GM19023 (cell line): ENCODE measurements around the gene ACP4.
"Not testable (repeated sequence)": the region's sequence is repeated elsewhere in the genome, so short reads cannot be mapped to it uniquely, and the experiment has no call there.

ENCODE experiments used
- ATAC-seq: cut with Tn5 transposase; IDR thresholded peaks from one replicate; pipeline ENCODE4 v1.9.1; 2021; ENCODE audit warnings: mild to moderate bottlenecking, moderate library complexity; ENCODE audit not compliant: unreplicated experiment

Gene ACP4

GRCh38 chr19:50776131-50776530 is 14.1 kb upstream of the ACP4 start:
- ATAC-seq: no peak

- ATAC-seq: no peak
These were observed 13.0 kb upstream of the ACP4 start for GRCh38 chr19:50777261-50777660.

- ATAC-seq: no peak
These were observed 12.3 kb upstream of the ACP4 start for GRCh38 chr19:50777830-50778303.

GRCh38 chr19:50778906-50779430 is 11.2 kb upstream of the ACP4 start:
- ATAC-seq: no peak

GRCh38 chr19:50779504-50780457 is 10.4 kb upstream of the ACP4 start:
- no peak for ATAC-seq

GRCh38 chr19:50780753-50781435 is 9.3 kb upstream of the ACP4 start:
- ATAC-seq: no peak

- not testable (repeated sequence) for ATAC-seq
These were observed 6.4 kb upstream of the ACP4 start for GRCh38 chr19:50783848-50784152.

GRCh38 chr19:50784710-50785109 is 5.5 kb upstream of the ACP4 start:
- ATAC-seq: no peak

- ATAC-seq: no peak
These were observed 4.9 kb upstream of the ACP4 start for GRCh38 chr19:50785329-50785728.

- ATAC-seq: no peak
These were observed 780 bp downstream of the ACP4 start for GRCh38 chr19:50790922-50791467.

GRCh38 chr19:50791594-50792271 is 1.5 kb downstream of the ACP4 start:
- ATAC-seq: no peak

GRCh38 chr19:50792272-50793250 is 2.3 kb downstream of the ACP4 start:
- ATAC-seq: no peak

- no peak for ATAC-seq
These were observed 3.4 kb downstream of the ACP4 start for GRCh38 chr19:50793558-50794065.

- ATAC-seq: no peak
These were observed 4.1 kb downstream of the ACP4 start for GRCh38 chr19:50794074-50794875.

GRCh38 chr19:50794876-50795663 is 4.9 kb downstream of the ACP4 start:
- ATAC-seq: no peak

GRCh38 chr19:50795664-50796073 is 5.5 kb downstream of the ACP4 start:
- no peak for ATAC-seq

- no peak for ATAC-seq
These were observed 6.0 kb downstream of the ACP4 start for GRCh38 chr19:50796128-50796633.
